C4-2B (cell line): ENCODE measurements around the gene COX18.

ENCODE experiments used
- CTCF ChIP-seq: fragments of 450-650 bp; conservative IDR thresholded peaks from 2 replicates; pipeline ENCODE4 v1.5.1; 2017; ENCODE audit warnings: mild to moderate bottlenecking
- ZFX ChIP-seq: fragments of 450-650 bp; IDR thresholded peaks from 2 replicates; pipeline ENCODE4 v1.6.1; 2017

- TF ChIP-seq CTCF, result no peak
- TF ChIP-seq ZFX, result no peak
Measured at GRCh38 chr4:73066928-73067327, 2.6 kb downstream of the COX18 start.
